H1 (cell line): ENCODE measurements around the gene COX7A1. TPM values are rescaled to one million over a fixed set of nuclear protein-coding genes. Genes with fewer than 3 reads are reported as not detected.

Source experiments
- CTCF ChIA-PET: fragments of 300-600 bp; sonication (Branson Sonifier 250); formaldehyde crosslinking; loops from one replicate; lab custom pipeline; 2021; ENCODE audit not compliant: partially characterized antibody; lab: Charles Lee
- POLR2A ChIA-PET: fragments of 300-600 bp; sonication (Branson Sonifier 250); formaldehyde crosslinking; loops from one replicate; lab custom pipeline; 2021; ENCODE audit warnings: inconsistent platforms; ENCODE audit not compliant: partially characterized antibody; lab: Charles Lee
- DNase-seq, 2 experiments: peaks; one replicate each; pipeline versions ENCODE4 v3.0.0 to v3.0.0-alpha.2; 2010 to 2022; ENCODE audit warnings: low spot score in 2 of 2, low read depth in 1 of 2, mixed read lengths in 1 of 2
- FAIRE-seq: peaks from 2 replicates; lab custom pipeline; 2011; peaks lifted over from hg19 to GRCh38; lab: Jason Lieb, UNC
- H2AFZ ChIP-seq: 2 replicates; pipeline ENCODE4 v1.8.1; 2012; ENCODE audit warnings: low read length, inconsistent platforms
- H2AK5ac ChIP-seq: 2 replicates; pipeline ENCODE4 v1.6.1; 2013; ENCODE audit warnings: low read depth, low read length
- H2BK120ac ChIP-seq: replicated peaks from 2 replicates; pipeline ENCODE3; 2013; ENCODE audit warnings: low read depth, low read length, inconsistent platforms
- H2BK12ac ChIP-seq: 2 replicates; pipeline ENCODE4 v1.6.1; 2013; ENCODE audit warnings: low read depth, low read length
- H2BK15ac ChIP-seq: 2 replicates; pipeline ENCODE4 v1.6.1; 2013; ENCODE audit warnings: low read length
- H2BK20ac ChIP-seq: 2 replicates; pipeline ENCODE4 v1.6.1; 2013; ENCODE audit warnings: low read length
- H2BK5ac ChIP-seq: 2 replicates; pipeline ENCODE4 v1.6.1; 2013; ENCODE audit warnings: low read depth, low read length
- H3K14ac ChIP-seq: 2 replicates; pipeline ENCODE4 v1.6.1; 2013; ENCODE audit warnings: inconsistent platforms; ENCODE audit not compliant: insufficient read length
- H3K18ac ChIP-seq: 2 replicates; pipeline ENCODE4 v1.6.1; 2013; ENCODE audit warnings: low read length; ENCODE audit errors: extremely low read depth
- H3K23ac ChIP-seq: 2 replicates; pipeline ENCODE4 v1.6.1; 2013; ENCODE audit warnings: inconsistent platforms; ENCODE audit not compliant: insufficient read length
- H3K23me2 ChIP-seq: 2 replicates; pipeline ENCODE4 v1.6.1; 2013; ENCODE audit warnings: low read depth, low read length
- H3K27ac ChIP-seq: 2 replicates; pipeline ENCODE4 v1.6.1; 2011; ENCODE audit warnings: low read depth, low read length, inconsistent platforms
- H3K27me3 ChIP-seq, 4 experiments: replicated peaks in 1 of 4; 1 replicate in 1 of 4; 2 replicates in 3 of 4; pipeline versions ENCODE4 v1.6.1 to v1.8.1; 2011 to 2013; ENCODE audit warnings: low read length in 3 of 4, mild to moderate bottlenecking in 3 of 4, inconsistent platforms in 2 of 4, mixed read lengths in 2 of 4, moderate library complexity in 1 of 4; ENCODE audit not compliant: control insufficient read depth in 3 of 4, insufficient read depth in 3 of 4; ENCODE audit errors: extremely low read depth in 1 of 4
- H3K36me3 ChIP-seq, 4 experiments: 2 replicates each; pipeline versions ENCODE4 v1.6.1 to v1.8.1; 2011 to 2013; ENCODE audit warnings: mild to moderate bottlenecking in 4 of 4, low read length in 3 of 4, moderate library complexity in 2 of 4, control low read depth in 1 of 4, inconsistent platforms in 1 of 4; ENCODE audit not compliant: insufficient read depth in 4 of 4, control insufficient read depth in 2 of 4
- H3K4ac ChIP-seq: replicated peaks from 2 replicates; pipeline ENCODE3; 2013; ENCODE audit warnings: low read length, low read depth, mixed read lengths, inconsistent platforms; ENCODE audit not compliant: insufficient read length
- H3K4me1 ChIP-seq, 4 experiments: replicated peaks in 1 of 4; 1 replicate in 1 of 4; 2 replicates in 3 of 4; pipeline versions ENCODE4 v1.6.1 to v1.8.1; 2011 to 2013; ENCODE audit warnings: low read length in 3 of 4, inconsistent platforms in 2 of 4, mixed read lengths in 1 of 4; ENCODE audit not compliant: insufficient read depth in 4 of 4, control insufficient read depth in 3 of 4
- H3K4me2 ChIP-seq, 2 experiments: 2 replicates each; pipeline versions ENCODE4 v1.6.1 to v1.8.1; 2011 to 2013; ENCODE audit warnings: low read depth in 2 of 2, low read length in 2 of 2, control low read depth in 1 of 2, inconsistent platforms in 1 of 2, mild to moderate bottlenecking in 1 of 2; ENCODE audit not compliant: insufficient read depth in 1 of 2
- H3K4me3 ChIP-seq, 4 experiments: fragments of 200-600, 300-600 bp in 1 of 4; sonication (generic), shearing (Covaris generic), sonication (Bioruptor Twin) in 1 of 4; 2 replicates each; pipeline versions ENCODE4 v1.5.1 to v1.8.1; 2011 to 2016; ENCODE audit warnings: low read length in 4 of 4, low read depth in 3 of 4, control low read depth in 2 of 4, inconsistent platforms in 2 of 4, mild to moderate bottlenecking in 2 of 4, mixed read lengths in 1 of 4, moderate library complexity in 1 of 4; ENCODE audit not compliant: insufficient read depth in 2 of 4; ENCODE audit errors: extremely low read depth in 1 of 4
- H3K56ac ChIP-seq: replicated peaks from 2 replicates; pipeline ENCODE3; 2013; ENCODE audit warnings: low read depth, mild to moderate bottlenecking, mixed read lengths, low read length, inconsistent platforms; ENCODE audit not compliant: insufficient read length
- H3K79me1 ChIP-seq: 2 replicates; pipeline ENCODE4 v1.6.1; 2013; ENCODE audit warnings: low read depth, low read length, control low read depth
- H3K79me2 ChIP-seq, 2 experiments: 2 replicates each; pipeline versions ENCODE4 v1.6.1 to v1.8.1; 2012 to 2013; ENCODE audit warnings: low read length in 2 of 2, mild to moderate bottlenecking in 2 of 2, inconsistent platforms in 1 of 2; ENCODE audit not compliant: insufficient read depth in 2 of 2, control insufficient read depth in 1 of 2
- H3K9ac ChIP-seq, 4 experiments: replicated peaks in 1 of 4; 1 replicate in 1 of 4; 2 replicates in 3 of 4; pipeline versions ENCODE4 v1.6.1 to v1.8.1; 2011 to 2013; ENCODE audit warnings: low read depth in 3 of 4, low read length in 3 of 4, control low read depth in 2 of 4, mild to moderate bottlenecking in 2 of 4, moderate library complexity in 2 of 4, inconsistent platforms in 1 of 4; ENCODE audit errors: extremely low read depth in 1 of 4
- H3K9me3 ChIP-seq, 2 experiments: 2 replicates each; pipeline versions ENCODE4 v1.6.1 to v1.8.1; 2012 to 2013; ENCODE audit warnings: mild to moderate bottlenecking in 2 of 2, moderate library complexity in 2 of 2, control low read depth in 1 of 2, inconsistent platforms in 1 of 2, low read depth in 1 of 2, low read length in 1 of 2, mixed read lengths in 1 of 2; ENCODE audit not compliant: insufficient read depth in 2 of 2
- H4K20me1 ChIP-seq, 2 experiments: replicated peaks in 1 of 2; 2 replicates each; pipeline versions ENCODE3 to v1.8.1; 2011 to 2013; ENCODE audit warnings: inconsistent platforms in 2 of 2, low read length in 2 of 2, mild to moderate bottlenecking in 1 of 2; ENCODE audit not compliant: insufficient read depth in 2 of 2, control insufficient read depth in 1 of 2
- H4K5ac ChIP-seq: 2 replicates; pipeline ENCODE4 v1.6.1; 2013; ENCODE audit warnings: low read length, low read depth, mixed read lengths, inconsistent platforms; ENCODE audit not compliant: insufficient read length
- H4K8ac ChIP-seq: 2 replicates; pipeline ENCODE4 v1.8.0; 2013; ENCODE audit warnings: mild to moderate bottlenecking, moderate library complexity, low read length, inconsistent platforms; ENCODE audit not compliant: insufficient read depth; ENCODE audit errors: extremely low read depth
- H4K91ac ChIP-seq: replicated peaks from 2 replicates; pipeline ENCODE3; 2013; ENCODE audit warnings: low read length, mixed read lengths, inconsistent platforms; ENCODE audit not compliant: insufficient read length
- CBX5 ChIP-seq: fragments of 300-800, 300-1000 bp; sonication (generic); IDR thresholded peaks from 2 replicates; pipeline ENCODE4 v1.7.1; 2016; ENCODE audit warnings: antibody characterized with exemption, low read length, low read depth
- CHD1 ChIP-seq: IDR thresholded peaks from 2 replicates; pipeline ENCODE4 v1.6.1; 2012; ENCODE audit warnings: low read depth, low read length, improper control_type of control experiment
- EGR1 ChIP-seq: IDR thresholded peaks from 2 replicates; pipeline ENCODE4 v1.6.1; 2011; ENCODE audit warnings: low read depth, low read length, borderline replicate concordance
- EP300 ChIP-seq, 2 experiments: IDR thresholded peaks; 1 replicate in 1 of 2; 2 replicates in 1 of 2; pipeline ENCODE4 v1.6.1; 2011 to 2012; ENCODE audit warnings: low read depth in 2 of 2, low read length in 2 of 2, mild to moderate bottlenecking in 2 of 2, borderline replicate concordance in 1 of 2, inconsistent platforms in 1 of 2, moderate library complexity in 1 of 2
- EZH2 ChIP-seq: fragments of 200-600 bp; sonication (generic); IDR thresholded peaks from 2 replicates; pipeline ENCODE4 v1.7.1; 2012; ENCODE audit warnings: low read depth, mild to moderate bottlenecking, moderate library complexity, low read length, inconsistent platforms; ENCODE audit not compliant: severe bottlenecking
- HDAC2 ChIP-seq, 2 experiments: fragments of 300-600 bp in 1 of 2; sonication (generic) in 1 of 2; IDR thresholded peaks; 2 replicates each; pipeline ENCODE4 v1.6.1; 2011 to 2012; ENCODE audit warnings: low read depth in 2 of 2, low read length in 2 of 2, mild to moderate bottlenecking in 2 of 2, moderate library complexity in 2 of 2, borderline replicate concordance in 1 of 2, inconsistent platforms in 1 of 2
- RAD21 ChIP-seq, 2 experiments: IDR thresholded peaks in 1 of 2; conservative IDR thresholded peaks in 1 of 2; 2 replicates each; pipeline ENCODE4 v1.6.1; 2011; ENCODE audit warnings: low read depth in 2 of 2, low read length in 2 of 2, improper control_type of control experiment in 1 of 2, inconsistent platforms in 1 of 2, mild to moderate bottlenecking in 1 of 2, moderate library complexity in 1 of 2
- RBBP5 ChIP-seq: IDR thresholded peaks from 2 replicates; pipeline ENCODE4 v1.7.1; 2012; ENCODE audit warnings: low read depth, mild to moderate bottlenecking, inconsistent platforms, low read length, moderate library complexity, borderline replicate concordance
- SIX5 ChIP-seq: IDR thresholded peaks from 2 replicates; pipeline ENCODE4 v1.6.1; 2011; ENCODE audit warnings: mild to moderate bottlenecking, low read depth, low read length
- TAF1 ChIP-seq: IDR thresholded peaks from 2 replicates; pipeline ENCODE4 v1.6.1; 2011; ENCODE audit warnings: mild to moderate bottlenecking, low read depth, low read length
- TBP ChIP-seq: IDR thresholded peaks from 2 replicates; pipeline ENCODE4 v1.6.1; 2011; ENCODE audit warnings: low read depth, low read length, improper control_type of control experiment
- USF2 ChIP-seq: IDR thresholded peaks from 2 replicates; pipeline ENCODE4 v1.6.1; 2011; ENCODE audit warnings: low read length, improper control_type of control experiment
- WGBS, 2 experiments: shearing (Covaris generic) in 1 of 2; methylation state at CpG; one replicate each; pipeline versions ENCODE4 v1.1.6 to v1.1.7; 2013 to 2015; ENCODE audit warnings: low lambda C conversion rate in 2 of 2, mixed read lengths in 2 of 2, inconsistent platforms in 1 of 2, low coverage in 1 of 2, missing lambda C conversion rate in 1 of 2; ENCODE audit not compliant: insufficient replicate concordance in 2 of 2, insufficient coverage in 1 of 2, insufficient read length in 1 of 2; ENCODE audit errors: extremely low coverage in 1 of 2, missing lambda C conversion rate in 1 of 2; 5-methylcytosine and 5-hydroxymethylcytosine counted together
- polyA plus RNA-seq, 7 experiments: library from polyadenylated mRNA; depleted of rRNA in 3 of 7; stranded (reverse) in 5 of 7; unstranded in 2 of 7; fragments of >200 nt in 5 of 7; fragments of 200-250 nt in 2 of 7; gene quantifications; 1 replicate in 5 of 7; 2 replicates in 1 of 7; 4 replicates in 1 of 7; pipeline versions ENCODE4 v1.2.1 to v1.2.3, GENCODE V29; 2011 to 2013; ENCODE audit warnings: missing spikeins in 2 of 7, mixed read lengths in 2 of 7
- total RNA-seq: library from RNA; stranded (reverse); fragmentation: NEBNext Ultra II Directional; extraction: Animal tissue kit (Norgen Biotek cat#: 25700); gene quantifications from 2 replicates; pipeline ENCODE4 v1.2.1, GENCODE V29; 2021

COX7A1 gene
- total and polyA plus RNA-seq, 2 of the 8 experiments (the other 6 are each of a cell fraction or from before 2014, with no cell fraction given) = 0.60 TPM

GRCh38 chr19:36125557-36125956 is 26.7 kb downstream of the COX7A1 start:
- Histone ChIP-seq H3K4ac (no peak overlapping the region), H3K4me3 (no peak overlapping the region), H2BK20ac (no peak overlapping the region), H3K23ac (no peak overlapping the region), H2BK15ac (no peak overlapping the region), H3K27me3 (no peaks in the 10 kb centered on the region), H3K14ac (no peak overlapping the region), H3K9me3 (no peaks in the 10 kb centered on the region), H4K20me1 (peaks cover 0 to 2% of the 10 kb centered on the region in 2 experiments), H3K4me2 (no peak overlapping the region), H4K5ac (no peak overlapping the region), H3K79me1 (no peaks in the 10 kb centered on the region), H4K8ac (no peak overlapping the region), H2BK120ac (no peak overlapping the region), H3K79me2 (no peaks in the 10 kb centered on the region), H3K27ac (no peak overlapping the region), H4K91ac (no peak overlapping the region), H2AFZ (no peak overlapping the region), H3K4me1 (0 out of 7 replicates have a peak, but pooled peaks cover 0 to 1% (median 0%) of the 10 kb centered on the region in 4 experiments), H2BK5ac (no peak overlapping the region), H3K56ac (no peak overlapping the region), H2AK5ac (no peak overlapping the region), H2BK12ac (no peak overlapping the region), H3K9ac (no peak overlapping the region), H3K18ac (no peak overlapping the region), H3K23me2 (no peaks in the 10 kb centered on the region; the same call in 1 of the 2 replicates), H3K36me3 (peaks cover 8 to 21% (median 17%) of the 10 kb centered on the region in 4 experiments; a peak in 7 of 8 replicates)
- DNase-seq (no peak), FAIRE-seq (no peak)
- CTCF ChIA-PET = interaction anchor here (1.3 to 9.1 kb wide), 3 partner anchors 12 to 867 kb away, joined by 5 to 157 read pairs (median 5); no protein-coding TSS in a partner anchor
- WGBS, 2 experiments = 91% methylated on average over 9 of the region's 9 CpGs; no CpG with 5 or more reads in 1 of the 2 experiments
- POLR2A ChIA-PET = interaction anchor here (1.1 to 5.0 kb wide), 4 partner anchors 10 to 58 kb away, joined by 3 to 27 read pairs (median 4); partner anchors contain the start of genes CAPNS1, POLR2I and TBCB
- TF ChIP-seq RAD21 (IDR thresholded peaks at IDR 0.05 in 1 of 2, conservative IDR thresholded peaks at IDR 0.05 in 1 of 2; ENCODE audit: low read depth in 2 of 2, low read length in 2 of 2) (no peak), TBP (no peak), HDAC2 (IDR thresholded peaks at IDR 0.05; ENCODE audit: borderline replicate concordance in 1 of 2, low read depth in 2 of 2, low read length in 2 of 2) (no peak), USF2 (no peak), CHD1 (no peak), CBX5 (no peak), RBBP5 (no peak), TAF1 (no peak), EZH2 (no peak), EP300 (IDR thresholded peaks at IDR 0.05; ENCODE audit: borderline replicate concordance in 1 of 2, low read depth in 2 of 2, low read length in 2 of 2) (no peak), EGR1 (no peak), SIX5 (no peak)
